Endothelial cell of umbilical vein (primary cell): Measurements from ENCODE around the gene ORMDL3. TPM values are rescaled to one million over a fixed set of nuclear protein-coding genes. Genes with fewer than 3 reads are reported as not detected.
A peak's percentile ranks its signal among the peaks of the same experiment; 100 is the strongest.

ENCODE experiments used
- BruUV-seq: library from RNA; stranded (reverse); fragments of 400-500 nt; replicated peaks from 2 replicates; lab custom pipeline; 2021; lab: Mats Ljungman, UMichigan
- CTCF ChIA-PET: fragments of 300-600, 350-600 bp; sonication (Branson Sonifier 250); formaldehyde crosslinking; loops from one replicate; lab custom pipeline; 2021; ENCODE audit warnings: antibody characterized with exemption, inconsistent platforms; lab: Charles Lee
- POLR2A ChIA-PET: fragments of 300-600, 350-600 bp; sonication (Branson Sonifier 250); formaldehyde crosslinking; loops from one replicate; lab custom pipeline; 2021; ENCODE audit warnings: antibody characterized with exemption, inconsistent platforms; lab: Charles Lee
- DNase-seq: peaks from one replicate; pipeline ENCODE4 v3.0.0-alpha.2; 2011; ENCODE audit warnings: low read depth, low spot score
- FAIRE-seq: peaks from 2 replicates; lab custom pipeline; 2011; peaks lifted over from hg19 to GRCh38; lab: Jason Lieb, UNC
- H2AFZ ChIP-seq: 2 replicates; pipeline ENCODE4 v1.6.0; 2012; ENCODE audit warnings: low read depth, low read length, control low read depth, inconsistent platforms
- H3K27ac ChIP-seq: 2 replicates; pipeline ENCODE4 v1.5.1; 2011; ENCODE audit warnings: low read depth, mild to moderate bottlenecking, control low read depth, low read length, moderate library complexity; ENCODE audit not compliant: insufficient read depth
- H3K27me3 ChIP-seq, 2 experiments: 2 replicates each; pipeline versions ENCODE4 v1.6.0 to v1.6.1; 2011; ENCODE audit warnings: low read length in 2 of 2, mixed read lengths in 1 of 2; ENCODE audit not compliant: control insufficient read depth in 2 of 2, insufficient read depth in 2 of 2
- H3K36me3 ChIP-seq, 2 experiments: 2 replicates in 1 of 2; 3 replicates in 1 of 2; pipeline ENCODE4 v1.5.1; 2011; ENCODE audit warnings: low read length in 2 of 2, mild to moderate bottlenecking in 1 of 2, moderate library complexity in 1 of 2; ENCODE audit not compliant: control insufficient read depth in 2 of 2, insufficient read depth in 2 of 2; ENCODE audit errors: extremely low read depth in 1 of 2
- H3K4me1 ChIP-seq: 3 replicates; pipeline ENCODE4 v1.5.1; 2011; ENCODE audit warnings: mild to moderate bottlenecking, low read length; ENCODE audit not compliant: control insufficient read depth, insufficient read depth; ENCODE audit errors: extremely low read depth
- H3K4me2 ChIP-seq: 2 replicates; pipeline ENCODE4 v1.6.1; 2011; ENCODE audit warnings: low read length, control low read depth, mixed read lengths; ENCODE audit not compliant: insufficient read depth
- H3K4me3 ChIP-seq, 3 experiments: fragments of 200-600 bp in 1 of 3; sonication (generic), shearing (Covaris generic) in 1 of 3; replicated peaks in 1 of 3; 2 replicates each; pipeline ENCODE4 v1.5.1; 2011 to 2016; ENCODE audit warnings: control low read depth in 3 of 3, low read length in 3 of 3, mild to moderate bottlenecking in 2 of 3, inconsistent platforms in 1 of 3, low read depth in 1 of 3, moderate library complexity in 1 of 3; ENCODE audit not compliant: insufficient read depth in 1 of 3
- H3K79me2 ChIP-seq: 2 replicates; pipeline ENCODE4 v1.6.0; 2012; ENCODE audit warnings: low read length, inconsistent platforms; ENCODE audit not compliant: control insufficient read depth, insufficient read depth
- H3K9ac ChIP-seq: replicated peaks from 2 replicates; pipeline ENCODE3; 2011; ENCODE audit warnings: low read length, control low read depth; ENCODE audit not compliant: insufficient read depth; ENCODE audit errors: extremely low read depth
- H3K9me1 ChIP-seq: replicated peaks from 3 replicates; pipeline ENCODE4 v1.6.0; 2011; ENCODE audit warnings: mild to moderate bottlenecking, low read length; ENCODE audit not compliant: control insufficient read depth, insufficient read depth; ENCODE audit errors: extremely low read depth
- H3K9me3 ChIP-seq: replicated peaks from 2 replicates; pipeline ENCODE4 v1.5.1; 2012; ENCODE audit warnings: low read length, inconsistent platforms; ENCODE audit not compliant: control insufficient read depth, insufficient read depth
- H4K20me1 ChIP-seq: replicated peaks from 2 replicates; pipeline ENCODE3; 2011; ENCODE audit warnings: mild to moderate bottlenecking, low read length; ENCODE audit not compliant: control insufficient read depth, insufficient read depth; ENCODE audit errors: extremely low read depth
- EZH2 ChIP-seq: IDR thresholded peaks from 2 replicates; pipeline ENCODE4 v1.6.1; 2012; ENCODE audit warnings: borderline replicate concordance, low read depth, mild to moderate bottlenecking, moderate library complexity, low read length, inconsistent platforms; ENCODE audit not compliant: severe bottlenecking
- FOS ChIP-seq: IDR thresholded peaks from 2 replicates; pipeline ENCODE4 v1.6.1; 2011; ENCODE audit warnings: mild to moderate bottlenecking, low read length, moderate library complexity, borderline replicate concordance; ENCODE audit not compliant: insufficient read depth
- GATA2 ChIP-seq: IDR thresholded peaks from 2 replicates; pipeline ENCODE4 v1.7.0; 2011; ENCODE audit warnings: low read depth, mild to moderate bottlenecking, moderate library complexity, mixed read lengths, low read length; ENCODE audit not compliant: insufficient read length, insufficient read depth
- JUN ChIP-seq: IDR thresholded peaks from 2 replicates; pipeline ENCODE4 v1.6.1; 2011; ENCODE audit warnings: borderline replicate concordance, low read depth; ENCODE audit not compliant: insufficient read length, insufficient read depth
- MYC ChIP-seq: IDR thresholded peaks from one replicate; pipeline ENCODE4 v1.6.1; 2011; ENCODE audit warnings: mild to moderate bottlenecking, low read depth, low read length
- POLR2A ChIP-seq: IDR thresholded peaks from 2 replicates; pipeline ENCODE4 v1.6.1; 2012; ENCODE audit warnings: low read depth, mild to moderate bottlenecking, control low read depth, low read length
- POLR2AphosphoS5 ChIP-seq: IDR thresholded peaks from 2 replicates; pipeline ENCODE4 v1.6.1; 2012; ENCODE audit warnings: low read depth, mild to moderate bottlenecking, control low read depth, low read length, moderate library complexity; ENCODE audit not compliant: insufficient read depth
- dilution Hi-C: fragments of 300-500 bp; cut with MboI; formaldehyde crosslinking; loops from one replicate; pipeline ENCODE4 v1.15.0; 2019; ENCODE audit warnings: low sequenced_read_pairs; ENCODE audit not compliant: extremely low pct_ligation_motif_present
- intact Hi-C: fragments of 100-400 bp; cut with micrococcal nuclease; formaldehyde crosslinking; loops from one replicate; pipeline ENCODE4 v1.10.0; 2022
- polyA plus RNA-seq, 4 experiments: library from polyadenylated mRNA; depleted of rRNA in 3 of 4; stranded (reverse) in 3 of 4; unstranded in 1 of 4; fragments of >200 nt; gene quantifications; 2 replicates each; pipeline versions ENCODE4 v1.2.1 to v1.2.3, GENCODE V29; 2011 to 2012; ENCODE audit warnings: missing spikeins in 1 of 4
- total RNA-seq: library from RNA; stranded (reverse); gene quantifications from 2 replicates; pipeline ENCODE4 v1.2.3, GENCODE V29; 2021
- TF ChIP-seq, protein P1 (sequence below), 2 donors: IDR thresholded peaks; 1 replicate in 1 of 2; 2 replicates in 1 of 2; pipeline ENCODE4 v1.5.1; 2011; ENCODE audit warnings: low read length in 2 of 2, mild to moderate bottlenecking in 2 of 2, moderate library complexity in 2 of 2, control low read depth in 1 of 2, inconsistent platforms in 1 of 2, low read depth in 1 of 2; ENCODE audit not compliant: insufficient read depth in 1 of 2; ENCODE audit errors: extremely low read depth in 1 of 2
- TF ChIP-seq, protein P2 (sequence below): IDR thresholded peaks from 2 replicates; pipeline ENCODE4 v1.6.1; 2011; ENCODE audit not compliant: insufficient read depth, insufficient read length

The ORMDL3 gene
- total and polyA plus RNA-seq, 2 donors (not counting 3 experiments of a cell fraction or from before 2014, with no cell fraction given): 29.8 to 49.8 TPM

DNA sequence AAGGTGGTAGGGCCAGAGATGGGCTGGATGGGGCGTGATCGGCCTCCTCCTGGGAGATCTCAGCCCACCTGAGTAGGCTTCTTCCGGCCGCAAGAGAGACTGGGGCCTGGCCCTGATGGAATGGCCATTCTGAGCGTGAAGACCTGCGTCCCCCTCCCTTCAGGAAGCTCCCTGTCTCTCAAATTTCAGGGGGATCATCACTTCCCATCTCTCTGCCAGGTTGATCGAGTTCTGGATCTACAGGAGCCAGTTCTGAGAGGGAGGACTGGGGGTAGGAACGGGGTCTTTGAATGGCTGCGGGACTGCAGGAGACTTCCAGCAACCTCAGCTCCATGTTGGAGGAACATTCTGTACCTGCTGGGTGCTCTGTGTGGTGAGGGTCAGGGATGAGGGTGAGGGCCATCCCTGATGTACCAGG is 26.1 kb upstream of the ORMDL3 start:
- H3K27ac ChIP-seq: no peak overlapping the region
- peak overlapping the region; percentile 91 for H2AFZ ChIP-seq
- ChIA-PET CTCF (interaction anchor here (1.1 to 7.0 kb wide), 3 partner anchors 26 to 238 kb away, joined by 3 to 108 read pairs (median 3); partner anchors contain the start of genes MIEN1 and PSMD3), POLR2A (no interaction called here)
- intact Hi-C loops: loop anchor here (1.0 to 10.0 kb wide), 2 partner anchors 27 to 329 kb away; partner anchors contain the start of genes PPP1R1B and PSMD3
- H3K4me3 ChIP-seq: peak overlapping the region in 1 of 3 experiments; percentile 35
- H3K79me2 ChIP-seq: no peaks in the 10 kb centered on the region
- FAIRE-seq: no peak
- BruUV-seq: no TSS peak
- peaks cover 3% of the 10 kb centered on the region for H3K4me1 ChIP-seq
- H4K20me1 ChIP-seq: no peaks in the 10 kb centered on the region
- H3K4me2 ChIP-seq: peak overlapping the region; percentile 10
- H3K9me3 ChIP-seq: no peaks in the 10 kb centered on the region
- no peaks in the 10 kb centered on the region for H3K36me3 ChIP-seq
- no peak for DNase-seq
- peak overlapping the region; percentile 12 for H3K9ac ChIP-seq
- TF ChIP-seq, protein P1, sequence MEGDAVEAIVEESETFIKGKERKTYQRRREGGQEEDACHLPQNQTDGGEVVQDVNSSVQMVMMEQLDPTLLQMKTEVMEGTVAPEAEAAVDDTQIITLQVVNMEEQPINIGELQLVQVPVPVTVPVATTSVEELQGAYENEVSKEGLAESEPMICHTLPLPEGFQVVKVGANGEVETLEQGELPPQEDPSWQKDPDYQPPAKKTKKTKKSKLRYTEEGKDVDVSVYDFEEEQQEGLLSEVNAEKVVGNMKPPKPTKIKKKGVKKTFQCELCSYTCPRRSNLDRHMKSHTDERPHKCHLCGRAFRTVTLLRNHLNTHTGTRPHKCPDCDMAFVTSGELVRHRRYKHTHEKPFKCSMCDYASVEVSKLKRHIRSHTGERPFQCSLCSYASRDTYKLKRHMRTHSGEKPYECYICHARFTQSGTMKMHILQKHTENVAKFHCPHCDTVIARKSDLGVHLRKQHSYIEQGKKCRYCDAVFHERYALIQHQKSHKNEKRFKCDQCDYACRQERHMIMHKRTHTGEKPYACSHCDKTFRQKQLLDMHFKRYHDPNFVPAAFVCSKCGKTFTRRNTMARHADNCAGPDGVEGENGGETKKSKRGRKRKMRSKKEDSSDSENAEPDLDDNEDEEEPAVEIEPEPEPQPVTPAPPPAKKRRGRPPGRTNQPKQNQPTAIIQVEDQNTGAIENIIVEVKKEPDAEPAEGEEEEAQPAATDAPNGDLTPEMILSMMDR (IDR thresholded peaks at IDR 0.05; ENCODE audit: extremely low read depth in 1 of 2, insufficient read depth in 1 of 2, low read depth in 1 of 2, low read length in 2 of 2): no peak
- TF ChIP-seq FOS (no peak), GATA2 (no peak), POLR2AphosphoS5 (no peak), JUN (no peak), MYC (no peak), POLR2A (no peak), EZH2 (no peak)
- TF ChIP-seq, protein P2, sequence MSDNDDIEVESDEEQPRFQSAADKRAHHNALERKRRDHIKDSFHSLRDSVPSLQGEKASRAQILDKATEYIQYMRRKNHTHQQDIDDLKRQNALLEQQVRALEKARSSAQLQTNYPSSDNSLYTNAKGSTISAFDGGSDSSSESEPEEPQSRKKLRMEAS: no peak
- no peaks in the 10 kb centered on the region for H3K9me1 ChIP-seq
- dilution Hi-C loops: no loop called here
- peaks cover 0 to 3% of the 10 kb centered on the region in 2 experiments for H3K27me3 ChIP-seq
